CD4-positive, alpha-beta T cell (primary cell): Measurements from ENCODE around the gene PPP1R3E. TPM values are rescaled to one million over a fixed set of nuclear protein-coding genes. Genes with fewer than 3 reads are reported as not detected.
A peak's percentile ranks its signal among the peaks of the same experiment; 100 is the strongest.

ENCODE experiments used
- ATAC-seq: fragments of 200-7000 bp; cut with Tn5 transposase; one replicate; pipeline ENCODE4 v1.10.0; 2022; ENCODE audit warnings: mild to moderate bottlenecking; ENCODE audit not compliant: poor library complexity
- CTCF ChIA-PET: fragments of 350-600 bp; sonication (Branson Sonifier 250); formaldehyde crosslinking; loops from one replicate; lab custom pipeline; 2021; ENCODE audit warnings: antibody characterized with exemption, inconsistent platforms; lab: Charles Lee
- POLR2A ChIA-PET: fragments of 350-600 bp; sonication (Branson Sonifier 250); formaldehyde crosslinking; loops from one replicate; lab custom pipeline; 2021; ENCODE audit warnings: antibody characterized with exemption, inconsistent platforms; lab: Charles Lee
- DNase-seq, 14 experiments: peaks; one replicate each; pipeline ENCODE4 v3.0.0-alpha.2; 2013 to 2020; ENCODE audit warnings: mixed read lengths in 2 of 14
- H3K27ac ChIP-seq, 2 donors: one replicate each; pipeline versions ENCODE4 v1.5.1 to v1.7.0; 2013; ENCODE audit warnings: low read length in 2 of 2, low read depth in 1 of 2, mild to moderate bottlenecking in 1 of 2
- H3K27me3 ChIP-seq, 2 experiments: 1 replicate in 1 of 2; 2 replicates in 1 of 2; pipeline versions ENCODE4 v1.6.1 to v1.7.0; 2013; ENCODE audit warnings: low read length in 2 of 2, control low read depth in 1 of 2, mild to moderate bottlenecking in 1 of 2, moderate library complexity in 1 of 2; ENCODE audit not compliant: insufficient read depth in 2 of 2, control insufficient read depth in 1 of 2
- H3K36me3 ChIP-seq: one replicate; pipeline ENCODE4 v1.6.1; 2013; ENCODE audit warnings: low read length, control low read depth; ENCODE audit not compliant: insufficient read depth
- H3K4me1 ChIP-seq: one replicate; pipeline ENCODE4 v1.6.1; 2013; ENCODE audit warnings: low read length, control low read depth; ENCODE audit not compliant: insufficient read depth
- H3K4me3 ChIP-seq: one replicate; pipeline ENCODE4 v1.5.1; 2013; ENCODE audit warnings: mild to moderate bottlenecking, low read length, moderate library complexity
- H3K9me3 ChIP-seq, 2 experiments: 1 replicate in 1 of 2; 2 replicates in 1 of 2; pipeline versions ENCODE4 v1.6.1 to v1.7.0; 2013; ENCODE audit warnings: low read length in 2 of 2, mild to moderate bottlenecking in 2 of 2, control low read depth in 1 of 2, moderate library complexity in 1 of 2; ENCODE audit not compliant: control insufficient read depth in 1 of 2, insufficient read depth in 1 of 2
- H3K27ac Mint-ChIP-seq: one replicate; pipeline ENCODE4 v1.8.0; 2020; ENCODE audit warnings: mixed read lengths
- H3K27me3 Mint-ChIP-seq: one replicate; pipeline ENCODE4 v1.8.0; 2021; ENCODE audit warnings: mixed read lengths
- H3K36me3 Mint-ChIP-seq: one replicate; pipeline ENCODE4 v1.8.0; 2021; ENCODE audit warnings: low read depth, mixed read lengths
- H3K4me1 Mint-ChIP-seq: one replicate; pipeline ENCODE4 v1.8.0; 2021; ENCODE audit warnings: low read depth, mixed read lengths
- H3K4me3 Mint-ChIP-seq: one replicate; pipeline ENCODE4 v1.8.0; 2020; ENCODE audit warnings: mild to moderate bottlenecking, mixed read lengths
- H3K9me3 Mint-ChIP-seq: one replicate; pipeline ENCODE4 v1.8.0; 2020; ENCODE audit warnings: mixed read lengths
- CTCF ChIP-seq: fragments of 200-600 bp; IDR thresholded peaks from one replicate; pipeline ENCODE4 v1.8.0; 2022; ENCODE audit warnings: antibody characterized with exemption, mild to moderate bottlenecking
- intact Hi-C, 2 experiments: fragments of 100-400 bp; cut with DNase I in 1 of 2; cut with micrococcal nuclease in 1 of 2; formaldehyde crosslinking; loops; one replicate each; pipeline versions ENCODE4 v1.15.1 to v1.9.0; 2023 to 2025; cut with DNase I, micrococcal nuclease
- total RNA-seq, 174 experiments: library from RNA in 2 of 174; stranded (reverse) in 2 of 174; gene quantifications; one replicate each; pipeline ENCODE4 v1.2.3 and lab custom pipeline; 2021 to 2026

PPP1R3E gene
- total RNA-seq, 2 experiments from 2014 or later = 51.0 to 53.8 TPM

GRCh38 chr14:23339506-23340268 lies 37.0 kb upstream of the PPP1R3E start:
- no peaks in the 10 kb centered on the region for H3K4me1 Mint-ChIP-seq
- H3K4me3 Mint-ChIP-seq = no peak overlapping the region
- no peak for ATAC-seq
- Histone ChIP-seq H3K36me3 (no peaks in the 10 kb centered on the region), H3K4me1 (no peaks in the 10 kb centered on the region), H3K4me3 (no peak overlapping the region), H3K27ac (no peak overlapping the region), H3K27me3 (peaks cover 4% of the 10 kb centered on the region in 2 experiments), H3K9me3 (no peaks in the 10 kb centered on the region)
- ChIA-PET CTCF (interaction anchor here (0.6 kb wide), 1 partner anchor 70 kb away, joined by 3 read pairs; no protein-coding TSS in a partner anchor), POLR2A (no interaction called here)
- H3K9me3 Mint-ChIP-seq = no peaks in the 10 kb centered on the region
- DNase-seq = no peak
- H3K36me3 Mint-ChIP-seq = no peaks in the 10 kb centered on the region
- intact Hi-C loops = no loop called here
- no peak overlapping the region for H3K27ac Mint-ChIP-seq
- H3K27me3 Mint-ChIP-seq = peaks cover 54% of the 10 kb centered on the region
- TF ChIP-seq CTCF = no peak

GRCh38 chr14:23335623-23336022 lies 33.0 kb upstream of the PPP1R3E start:
- Mint-ChIP-seq H3K4me1 (no peaks in the 10 kb centered on the region), H3K36me3 (no peaks in the 10 kb centered on the region), H3K4me3 (no peak overlapping the region), H3K27me3 (peaks cover 44% of the 10 kb centered on the region), H3K27ac (no peak overlapping the region), H3K9me3 (no peaks in the 10 kb centered on the region)
- POLR2A ChIA-PET = no interaction called here
- TF ChIP-seq CTCF = no peak
- intact Hi-C loops = no loop called here
- peaks cover 4 to 10% of the 10 kb centered on the region in 2 experiments for H3K27me3 ChIP-seq
- CTCF ChIA-PET = interaction anchor here (0.6 kb wide), 1 partner anchor 18 kb away, joined by 3 read pairs; no protein-coding TSS in a partner anchor
- no peak overlapping the region for H3K27ac ChIP-seq
- no peak overlapping the region for H3K4me3 ChIP-seq
- DNase-seq (no peak), ATAC-seq (no peak)
- no peaks in the 10 kb centered on the region for H3K4me1 ChIP-seq
- no peaks in the 10 kb centered on the region for H3K36me3 ChIP-seq
- no peaks in the 10 kb centered on the region for H3K9me3 ChIP-seq

GRCh38 chr14:23327947-23328744 lies 25.5 kb upstream of the PPP1R3E start:
- Histone ChIP-seq H3K27me3 (no peaks in the 10 kb centered on the region), H3K4me3 (no peak overlapping the region), H3K36me3 (peaks cover 27% of the 10 kb centered on the region), H3K27ac (no peak overlapping the region), H3K4me1 (peaks cover 9% of the 10 kb centered on the region), H3K9me3 (no peaks in the 10 kb centered on the region)
- H3K27ac Mint-ChIP-seq = no peak overlapping the region
- H3K27me3 Mint-ChIP-seq = no peaks in the 10 kb centered on the region
- CTCF ChIA-PET = interaction anchor here (1.7 kb wide), 1 partner anchor 51 kb away, joined by 4 read pairs; no protein-coding TSS in a partner anchor
- peak; percentile 78 for ATAC-seq
- peak; percentile 32 to 84 (median 54) for DNase-seq
- H3K36me3 Mint-ChIP-seq = peaks cover 32% of the 10 kb centered on the region
- intact Hi-C loops = loop anchor here (1.0 to 10.0 kb wide), 6 partner anchors 52 to 403 kb away; partner anchors contain the start of genes ACIN1 (in 1 of the 2), C14orf119 (in 1 of the 2) and PRMT5 (in 1 of the 2)
- POLR2A ChIA-PET = interaction anchor here (1.1 kb wide), 1 partner anchor 233 kb away, joined by 4 read pairs; the partner anchor contains the start of genes ACIN1 and C14orf119
- H3K9me3 Mint-ChIP-seq = no peaks in the 10 kb centered on the region
- H3K4me1 Mint-ChIP-seq = peaks cover 8% of the 10 kb centered on the region
- H3K4me3 Mint-ChIP-seq = peak overlapping the region; percentile 36
- peak; percentile 96 for TF ChIP-seq CTCF
